ENCODE measurements around the gene TMEM132D. TPM values are rescaled to one million over a fixed set of nuclear protein-coding genes. Genes with fewer than 3 reads are reported as not detected.

The TMEM132D gene
- total RNA-seq, 2 donors from 2014 or later = under 0.01 to 0.26 TPM

DNA sequence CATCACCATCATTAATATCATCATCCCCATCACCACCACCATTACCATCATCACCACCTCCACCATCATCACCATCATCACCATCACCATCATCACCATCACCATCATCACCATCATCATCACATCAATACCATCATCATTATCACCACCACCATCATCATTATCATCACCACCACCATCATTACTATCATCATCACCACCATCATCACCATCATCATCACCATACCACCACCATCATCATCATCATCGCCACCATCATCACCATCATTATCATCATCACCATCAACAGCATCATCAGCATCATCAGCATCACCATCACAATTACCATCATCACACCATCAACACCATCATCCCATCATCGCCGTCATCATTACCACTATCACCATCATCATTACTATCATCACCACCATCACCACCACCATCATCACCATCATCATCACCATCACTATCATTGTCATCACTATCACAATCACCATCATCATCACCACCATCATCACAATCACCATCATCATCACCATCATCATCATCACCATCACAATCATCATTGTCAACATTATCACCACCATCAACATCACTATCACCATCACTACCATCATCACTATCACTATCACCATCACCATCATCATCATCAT is 767.0 kb downstream of the TMEM132D start:
- Histone ChIP-seq H3K27ac (no peak overlapping the region), H3K27me3 (no peaks in the 10 kb centered on the region), H3K9me3 (no peaks in the 10 kb centered on the region), H3K36me3 (replicated peaks in 1 of 2; ENCODE audit: insufficient read depth in 1 of 2, low read depth in 2 of 2) (no peaks in the 10 kb centered on the region), H3K4me1 (no peaks in the 10 kb centered on the region), H3K4me3 (no peak overlapping the region)
- TF ChIP-seq, protein P1, sequence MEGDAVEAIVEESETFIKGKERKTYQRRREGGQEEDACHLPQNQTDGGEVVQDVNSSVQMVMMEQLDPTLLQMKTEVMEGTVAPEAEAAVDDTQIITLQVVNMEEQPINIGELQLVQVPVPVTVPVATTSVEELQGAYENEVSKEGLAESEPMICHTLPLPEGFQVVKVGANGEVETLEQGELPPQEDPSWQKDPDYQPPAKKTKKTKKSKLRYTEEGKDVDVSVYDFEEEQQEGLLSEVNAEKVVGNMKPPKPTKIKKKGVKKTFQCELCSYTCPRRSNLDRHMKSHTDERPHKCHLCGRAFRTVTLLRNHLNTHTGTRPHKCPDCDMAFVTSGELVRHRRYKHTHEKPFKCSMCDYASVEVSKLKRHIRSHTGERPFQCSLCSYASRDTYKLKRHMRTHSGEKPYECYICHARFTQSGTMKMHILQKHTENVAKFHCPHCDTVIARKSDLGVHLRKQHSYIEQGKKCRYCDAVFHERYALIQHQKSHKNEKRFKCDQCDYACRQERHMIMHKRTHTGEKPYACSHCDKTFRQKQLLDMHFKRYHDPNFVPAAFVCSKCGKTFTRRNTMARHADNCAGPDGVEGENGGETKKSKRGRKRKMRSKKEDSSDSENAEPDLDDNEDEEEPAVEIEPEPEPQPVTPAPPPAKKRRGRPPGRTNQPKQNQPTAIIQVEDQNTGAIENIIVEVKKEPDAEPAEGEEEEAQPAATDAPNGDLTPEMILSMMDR (IDR thresholded peaks at IDR 0.05) = no peak
- TF ChIP-seq POLR2A (IDR thresholded peaks at IDR 0.05) = no peak
- intact Hi-C loops (cut with DNase I) = no loop called here
- ATAC-seq (no peak), DNase-seq (no peak)
- 84 to 91% methylated on average over 3 of the region's 3 CpGs for WGBS, 2 donors

DNA sequence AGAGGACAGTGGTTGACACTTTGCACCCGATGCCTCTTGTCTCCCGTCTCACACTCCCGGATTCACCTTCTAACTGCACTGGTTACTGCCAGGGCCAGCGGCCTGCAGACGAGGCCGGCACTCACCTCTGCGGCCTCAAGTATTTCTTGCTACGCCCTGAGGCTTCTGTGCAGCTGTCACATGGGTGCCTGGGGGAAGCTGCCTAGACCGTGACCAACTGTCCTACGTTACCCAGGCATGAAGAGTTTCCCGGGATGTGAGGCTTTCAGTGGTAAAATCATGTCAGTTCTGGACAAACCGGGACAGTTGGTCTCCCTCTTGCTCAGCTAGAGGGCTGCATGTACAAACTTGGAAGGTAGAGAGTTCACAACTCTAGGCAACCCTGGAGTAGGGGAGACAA is 776.1 kb downstream of the TMEM132D start:
- TF ChIP-seq, protein P1 (IDR thresholded peaks at IDR 0.05) = no peak
- TF ChIP-seq POLR2A (IDR thresholded peaks at IDR 0.05) = no peak
- Histone ChIP-seq H3K27ac (no peak overlapping the region), H3K9me3 (no peaks in the 10 kb centered on the region), H3K4me3 (no peak overlapping the region), H3K36me3 (replicated peaks in 1 of 2; ENCODE audit: insufficient read depth in 1 of 2, low read depth in 2 of 2) (no peaks in the 10 kb centered on the region), H3K4me1 (no peaks in the 10 kb centered on the region), H3K27me3 (no peaks in the 10 kb centered on the region)
- WGBS, 2 donors = 65 to 72% methylated on average over 10 to 12 of the region's 12 CpGs
- intact Hi-C loops (cut with DNase I) = no loop called here
- DNase-seq (no peak), ATAC-seq (no peak)

DNA sequence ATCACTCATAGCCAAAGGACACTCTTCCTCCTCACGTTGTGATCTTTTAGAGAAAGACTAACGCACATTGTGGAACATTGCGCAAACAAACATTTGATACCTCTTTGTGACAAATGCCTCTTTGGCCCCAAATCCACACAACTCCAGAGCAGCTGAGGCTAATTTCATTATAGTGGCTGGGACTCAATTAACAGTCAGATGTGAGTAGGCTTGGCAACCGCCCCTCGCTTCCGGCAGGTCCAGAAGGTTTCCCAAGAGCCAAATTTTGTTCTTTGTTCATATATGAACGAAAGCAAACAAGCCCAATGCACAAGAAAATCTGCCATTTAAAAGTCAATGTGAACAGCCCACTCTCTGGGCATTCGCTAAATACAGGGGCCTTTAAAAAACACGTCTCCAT is 776.6 kb downstream of the TMEM132D start:
- Histone ChIP-seq H3K4me1 (no peaks in the 10 kb centered on the region), H3K36me3 (replicated peaks in 1 of 2; ENCODE audit: insufficient read depth in 1 of 2, low read depth in 2 of 2) (no peaks in the 10 kb centered on the region), H3K27me3 (no peaks in the 10 kb centered on the region), H3K27ac (no peak overlapping the region), H3K4me3 (no peak overlapping the region), H3K9me3 (no peaks in the 10 kb centered on the region)
- WGBS, 2 donors = 63 to 67% methylated on average over 9 of the region's 9 CpGs
- TF ChIP-seq POLR2A (IDR thresholded peaks at IDR 0.05) = no peak
- TF ChIP-seq, protein P1 (IDR thresholded peaks at IDR 0.05) = no peak
- DNase-seq (no peak), ATAC-seq (no peak)
- intact Hi-C loops (cut with DNase I) = no loop called here

DNA sequence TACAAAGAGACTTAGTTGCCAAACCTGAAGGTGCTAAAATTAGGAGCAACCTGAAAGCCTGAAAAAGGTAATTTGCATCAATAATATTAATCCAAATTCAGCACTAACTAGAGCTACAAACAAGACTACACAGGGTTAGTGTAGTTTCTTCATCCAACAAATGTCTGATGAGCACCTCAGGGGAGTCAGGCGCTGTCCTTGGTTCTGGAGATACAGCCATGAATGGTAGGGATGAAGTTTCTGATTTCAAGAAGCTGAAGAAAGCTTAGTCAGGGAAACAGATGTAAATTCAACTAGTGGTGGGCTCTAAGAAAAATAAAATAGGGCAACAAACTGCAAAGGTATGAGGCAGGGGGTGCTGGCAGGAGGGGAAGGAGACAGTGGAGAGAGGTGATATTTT is 784.3 kb downstream of the TMEM132D start:
- intact Hi-C loops (cut with DNase I) = no loop called here
- DNase-seq (no peak), ATAC-seq (no peak)
- H3K27me3 ChIP-seq = no peaks in the 10 kb centered on the region
- no peaks in the 10 kb centered on the region for H3K9me3 ChIP-seq
- TF ChIP-seq, protein P1 (IDR thresholded peaks at IDR 0.05) = no peak
- TF ChIP-seq POLR2A (IDR thresholded peaks at IDR 0.05) = no peak
- no peak overlapping the region for H3K4me3 ChIP-seq
- no peak overlapping the region for H3K27ac ChIP-seq
- WGBS, 2 donors = 60 to 76% methylated on average over 1 of the region's 1 CpG
- no peaks in the 10 kb centered on the region for H3K36me3 ChIP-seq (replicated peaks in 1 of 2; ENCODE audit: insufficient read depth in 1 of 2, low read depth in 2 of 2)
- no peaks in the 10 kb centered on the region for H3K4me1 ChIP-seq

DNA sequence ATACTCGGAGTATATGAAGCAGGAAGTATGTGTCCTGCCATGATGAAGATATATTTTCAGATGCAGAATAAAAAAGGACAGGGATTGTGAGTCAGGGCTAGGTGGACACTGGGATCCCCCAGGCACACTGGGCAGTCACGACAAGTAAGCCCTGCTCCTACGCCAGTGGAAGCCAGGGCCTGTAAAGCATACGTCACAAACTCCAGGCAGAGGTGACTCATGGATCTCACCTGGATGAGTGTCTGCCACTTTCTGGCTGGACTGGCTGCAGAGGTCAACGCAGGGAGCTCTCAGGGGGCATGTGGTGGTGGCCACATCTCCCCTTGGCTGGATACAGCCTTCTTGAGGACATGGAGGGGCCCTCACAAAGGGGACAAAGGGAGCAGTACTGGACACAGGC is 788.3 kb downstream of the TMEM132D start:
- no peaks in the 10 kb centered on the region for H3K4me1 ChIP-seq
- no peaks in the 10 kb centered on the region for H3K36me3 ChIP-seq (replicated peaks in 1 of 2; ENCODE audit: insufficient read depth in 1 of 2, low read depth in 2 of 2)
- intact Hi-C loops (cut with DNase I) = no loop called here
- H3K27ac ChIP-seq = no peak overlapping the region
- DNase-seq = no peak
- no peaks in the 10 kb centered on the region for H3K27me3 ChIP-seq
- H3K9me3 ChIP-seq = no peaks in the 10 kb centered on the region
- H3K4me3 ChIP-seq = no peak overlapping the region
- WGBS, 2 donors = 48 to 65% methylated on average over 3 to 5 of the region's 5 CpGs
- TF ChIP-seq, protein P1 (IDR thresholded peaks at IDR 0.05) = no peak
- no peak for TF ChIP-seq POLR2A (IDR thresholded peaks at IDR 0.05)
- ATAC-seq = no peak

Measured in body of pancreas (tissue), 4 donors.